Measurements from ENCODE around the gene DUOXA1.
"Not testable (repeated sequence)": the region's sequence is repeated elsewhere in the genome, so short reads cannot be mapped to it uniquely, and the experiment has no call there.

Gene DUOXA1

DNA sequence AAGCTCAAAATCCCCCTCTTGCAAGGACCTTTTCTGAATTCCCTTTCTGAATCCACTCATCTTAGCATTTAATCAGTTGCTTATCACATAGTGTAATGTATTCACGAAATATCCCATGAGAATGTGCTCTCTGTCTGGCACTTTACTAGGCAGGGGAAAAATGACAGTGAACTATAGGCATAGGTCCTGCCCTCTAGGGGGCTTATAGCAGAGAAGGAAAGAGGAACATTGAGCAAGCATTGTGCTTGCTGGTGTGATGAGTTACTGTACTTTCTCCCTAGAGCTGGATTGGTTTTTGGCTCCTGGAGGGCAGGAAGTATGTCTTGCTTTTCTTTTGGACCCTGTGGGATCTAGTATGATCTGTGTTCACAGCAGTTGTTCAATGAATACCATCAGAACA lies 42.2 kb downstream of the DUOXA1 start:
- DNase-seq, result no peak

- no peak for DNase-seq
These were observed 45.5 kb downstream of the DUOXA1 start for GRCh38 chr15:45084163-45084562.

DNA sequence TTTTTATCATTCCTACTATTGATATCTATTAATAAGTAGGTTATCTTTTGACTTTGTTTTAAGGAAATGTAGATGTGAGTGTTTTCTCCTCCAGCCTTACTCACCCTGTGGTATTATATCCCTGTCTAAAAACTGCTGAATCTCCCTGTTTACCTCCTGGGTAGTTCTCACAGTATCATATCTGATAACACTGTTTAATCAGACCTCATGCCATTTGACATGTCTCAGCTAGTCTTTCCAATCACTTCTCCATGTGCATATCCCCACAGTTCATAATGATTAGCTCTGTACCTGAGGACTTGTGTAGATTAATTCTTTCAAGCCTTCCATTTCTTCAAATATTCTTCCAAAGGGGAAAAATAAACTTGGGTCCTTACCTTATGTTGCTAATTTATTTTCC lies 46.5 kb downstream of the DUOXA1 start:
- no peak for DNase-seq

- not testable (repeated sequence) for DNase-seq
These were observed 47.3 kb downstream of the DUOXA1 start for GRCh38 chr15:45082412-45082811.

- not testable (repeated sequence) for DNase-seq
These were observed 49.1 kb downstream of the DUOXA1 start for GRCh38 chr15:45080593-45080992.

DNA sequence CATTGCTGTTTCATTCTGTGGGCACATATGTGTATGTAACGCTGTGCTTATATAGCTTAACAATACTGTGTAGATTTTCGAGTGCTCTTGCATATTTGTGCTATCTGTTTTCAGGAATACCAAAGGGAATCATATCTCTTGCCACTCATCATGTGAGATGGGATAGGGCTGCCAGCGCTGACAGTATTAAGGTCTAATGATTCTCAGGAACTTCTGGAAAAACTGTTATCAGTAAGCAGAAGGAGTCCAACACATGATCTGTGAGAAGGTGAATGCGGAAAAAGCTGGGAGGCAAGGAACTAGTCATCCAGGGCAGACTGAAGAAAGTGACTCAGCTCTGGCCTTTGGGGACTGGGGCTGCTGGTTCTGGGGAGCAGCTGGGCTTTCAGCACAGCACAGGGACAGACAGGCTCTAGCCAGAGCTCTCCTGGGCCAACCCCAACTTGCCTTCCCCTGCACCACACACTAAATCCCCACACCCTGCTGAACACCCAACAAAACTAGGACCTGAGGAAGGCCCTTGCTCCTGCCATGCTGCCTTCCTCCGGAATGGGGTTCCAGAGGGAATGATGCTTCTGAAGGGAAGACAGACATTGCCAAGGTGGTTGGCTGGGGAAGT lies 49.9 kb downstream of the DUOXA1 start:
- not testable (repeated sequence) for DNase-seq

- DNase-seq, result not testable (repeated sequence)
These were observed 50.5 kb downstream of the DUOXA1 start for GRCh38 chr15:45079201-45079600.

- DNase-seq, result not testable (repeated sequence)
These were observed 52.3 kb downstream of the DUOXA1 start for GRCh38 chr15:45077391-45077790.

- not testable (repeated sequence) for DNase-seq
These were observed 54.0 kb downstream of the DUOXA1 start for GRCh38 chr15:45075440-45076320.

DNA sequence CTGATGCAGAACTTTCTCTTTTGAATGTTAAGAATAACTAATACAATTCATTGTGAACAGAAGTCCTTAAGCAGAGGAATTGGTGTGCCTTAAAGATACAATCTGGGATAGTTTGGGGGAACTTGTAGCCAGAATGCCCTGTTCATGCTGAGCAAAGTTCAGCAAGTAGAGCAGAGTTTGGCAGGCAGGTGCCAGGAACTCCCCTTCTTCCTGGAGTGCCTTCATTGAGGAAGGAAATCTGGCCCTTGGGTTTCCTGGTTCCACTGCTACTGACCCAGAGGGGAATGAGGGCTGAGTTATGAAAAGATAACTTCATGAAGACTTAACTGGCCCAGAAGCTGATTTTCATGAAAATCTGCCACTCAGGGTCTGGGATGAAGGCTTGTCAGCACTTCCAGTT lies 56.1 kb downstream of the DUOXA1 start:
- DNase-seq, result not testable (repeated sequence)

- not testable (repeated sequence) for DNase-seq
These were observed 59.7 kb downstream of the DUOXA1 start for GRCh38 chr15:45069942-45070360.
